MCF 10A (cell line): ENCODE data around the gene THPO. TPM values are rescaled to one million over a fixed set of nuclear protein-coding genes. Genes with fewer than 3 reads are reported as not detected.

ENCODE experiments used
- BruUV-seq: library from RNA; stranded (reverse); fragments of 400-500 nt; replicated peaks from 2 replicates; lab custom pipeline; 2021; lab: Mats Ljungman, UMichigan
- CTCF ChIA-PET: fragments of 300-600 bp; sonication (Branson Sonifier 250); formaldehyde crosslinking; extraction: SDS; loops from one replicate; lab custom pipeline; 2021; ENCODE audit warnings: antibody characterized with exemption, inconsistent platforms; lab: Yijun Ruan, JAX
- POLR2A ChIA-PET: fragments of 300-600, 350-650 bp; sonication (Branson Sonifier 250); formaldehyde crosslinking; extraction: SDS; loops from one replicate; lab custom pipeline; 2020; ENCODE audit warnings: antibody characterized with exemption, inconsistent platforms; lab: Yijun Ruan, JAX
- DNase-seq: peaks from one replicate; pipeline ENCODE4 v3.0.0-alpha.2; 2018; ENCODE audit not compliant: unreplicated experiment
- H3K27ac Mint-ChIP-seq: one replicate; pipeline ENCODE4 v1.8.0; 2022; ENCODE audit warnings: mild to moderate bottlenecking, low read depth, mixed read lengths; ENCODE audit not compliant: unreplicated experiment
- H3K27me3 Mint-ChIP-seq: one replicate; pipeline ENCODE4 v1.8.0; 2022; ENCODE audit warnings: mixed read lengths; ENCODE audit not compliant: insufficient read depth, unreplicated experiment
- H3K36me3 Mint-ChIP-seq: one replicate; pipeline ENCODE4 v1.8.0; 2022; ENCODE audit warnings: mild to moderate bottlenecking, moderate library complexity, mixed read lengths; ENCODE audit not compliant: insufficient read depth, unreplicated experiment
- H3K4me1 Mint-ChIP-seq: one replicate; pipeline ENCODE4 v1.8.0; 2022; ENCODE audit warnings: mixed read lengths; ENCODE audit not compliant: insufficient read depth, unreplicated experiment
- H3K4me3 Mint-ChIP-seq: one replicate; pipeline ENCODE4 v1.8.0; 2022; ENCODE audit warnings: mild to moderate bottlenecking, moderate library complexity, mixed read lengths; ENCODE audit not compliant: unreplicated experiment
- H3K9me3 Mint-ChIP-seq: one replicate; pipeline ENCODE4 v1.8.0; 2022; ENCODE audit warnings: mixed read lengths; ENCODE audit not compliant: unreplicated experiment
- intact Hi-C: fragments of 100-400 bp; cut with micrococcal nuclease; formaldehyde crosslinking; loops from 2 replicates; pipeline ENCODE4 v1.14.1; 2022
- total RNA-seq: library from RNA; stranded (reverse); gene quantifications from 2 replicates; pipeline ENCODE4 v1.2.3, GENCODE V29; 2022
- TF ChIP-seq, protein P1 (sequence below): fragments of 200-600 bp; IDR thresholded peaks from one replicate; pipeline ENCODE4 v1.8.0; 2022; ENCODE audit warnings: antibody characterized with exemption, mild to moderate bottlenecking; ENCODE audit not compliant: unreplicated experiment

The THPO gene
- total RNA-seq, 1 experiment from 2014 or later = not detected

GRCh38 chr3:184372296-184372821 lies 5.6 kb downstream of the THPO start:
- ChIA-PET POLR2A (interaction anchor here (0.6 to 1.9 kb wide), 10 partner anchors 9 to 1260 kb away, joined by 3 to 13 read pairs (median 6); partner anchors contain the start of genes CLCN2, FAM131A and POLR2H), CTCF (interaction anchor here (0.5 to 7.0 kb wide), 35 partner anchors 9 to 861 kb away, joined by 3 to 212 read pairs (median 5); no protein-coding TSS in a partner anchor)
- H3K9me3 Mint-ChIP-seq = no peaks in the 10 kb centered on the region
- H3K27ac Mint-ChIP-seq = no peak overlapping the region
- BruUV-seq = no TSS peak
- intact Hi-C loops = loop anchor here (10.0 kb wide), 1 partner anchor 402 kb away; no protein-coding TSS in a partner anchor
- peaks cover 11% of the 10 kb centered on the region for H3K4me1 Mint-ChIP-seq
- DNase-seq = no peak
- peaks cover 40% of the 10 kb centered on the region for H3K36me3 Mint-ChIP-seq
- H3K4me3 Mint-ChIP-seq = no peak overlapping the region
- TF ChIP-seq, protein P1, sequence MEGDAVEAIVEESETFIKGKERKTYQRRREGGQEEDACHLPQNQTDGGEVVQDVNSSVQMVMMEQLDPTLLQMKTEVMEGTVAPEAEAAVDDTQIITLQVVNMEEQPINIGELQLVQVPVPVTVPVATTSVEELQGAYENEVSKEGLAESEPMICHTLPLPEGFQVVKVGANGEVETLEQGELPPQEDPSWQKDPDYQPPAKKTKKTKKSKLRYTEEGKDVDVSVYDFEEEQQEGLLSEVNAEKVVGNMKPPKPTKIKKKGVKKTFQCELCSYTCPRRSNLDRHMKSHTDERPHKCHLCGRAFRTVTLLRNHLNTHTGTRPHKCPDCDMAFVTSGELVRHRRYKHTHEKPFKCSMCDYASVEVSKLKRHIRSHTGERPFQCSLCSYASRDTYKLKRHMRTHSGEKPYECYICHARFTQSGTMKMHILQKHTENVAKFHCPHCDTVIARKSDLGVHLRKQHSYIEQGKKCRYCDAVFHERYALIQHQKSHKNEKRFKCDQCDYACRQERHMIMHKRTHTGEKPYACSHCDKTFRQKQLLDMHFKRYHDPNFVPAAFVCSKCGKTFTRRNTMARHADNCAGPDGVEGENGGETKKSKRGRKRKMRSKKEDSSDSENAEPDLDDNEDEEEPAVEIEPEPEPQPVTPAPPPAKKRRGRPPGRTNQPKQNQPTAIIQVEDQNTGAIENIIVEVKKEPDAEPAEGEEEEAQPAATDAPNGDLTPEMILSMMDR = no peak
- H3K27me3 Mint-ChIP-seq = peaks cover 31% of the 10 kb centered on the region

GRCh38 chr3:184371570-184372018 lies 6.4 kb downstream of the THPO start:
- no TSS peak for BruUV-seq
- intact Hi-C loops = loop anchor here (1.0 to 10.0 kb wide), 5 partner anchors 45 to 403 kb away; no protein-coding TSS in a partner anchor
- TF ChIP-seq, protein P1 = peak; percentile 94
- Mint-ChIP-seq H3K4me3 (no peak overlapping the region), H3K9me3 (no peaks in the 10 kb centered on the region), H3K27ac (no peak overlapping the region), H3K4me1 (peaks cover 11% of the 10 kb centered on the region), H3K36me3 (peaks cover 47% of the 10 kb centered on the region), H3K27me3 (peaks cover 23% of the 10 kb centered on the region)
- ChIA-PET POLR2A (interaction anchor here (0.6 to 1.9 kb wide), 12 partner anchors 8 to 1259 kb away, joined by 3 to 13 read pairs (median 4); partner anchors contain the start of genes CLCN2, FAM131A, PARL and POLR2H), CTCF (interaction anchor here (0.6 to 7.0 kb wide), 48 partner anchors 8 to 862 kb away, joined by 3 to 212 read pairs (median 4); no protein-coding TSS in a partner anchor)
- DNase-seq = peak; percentile 86

DNA sequence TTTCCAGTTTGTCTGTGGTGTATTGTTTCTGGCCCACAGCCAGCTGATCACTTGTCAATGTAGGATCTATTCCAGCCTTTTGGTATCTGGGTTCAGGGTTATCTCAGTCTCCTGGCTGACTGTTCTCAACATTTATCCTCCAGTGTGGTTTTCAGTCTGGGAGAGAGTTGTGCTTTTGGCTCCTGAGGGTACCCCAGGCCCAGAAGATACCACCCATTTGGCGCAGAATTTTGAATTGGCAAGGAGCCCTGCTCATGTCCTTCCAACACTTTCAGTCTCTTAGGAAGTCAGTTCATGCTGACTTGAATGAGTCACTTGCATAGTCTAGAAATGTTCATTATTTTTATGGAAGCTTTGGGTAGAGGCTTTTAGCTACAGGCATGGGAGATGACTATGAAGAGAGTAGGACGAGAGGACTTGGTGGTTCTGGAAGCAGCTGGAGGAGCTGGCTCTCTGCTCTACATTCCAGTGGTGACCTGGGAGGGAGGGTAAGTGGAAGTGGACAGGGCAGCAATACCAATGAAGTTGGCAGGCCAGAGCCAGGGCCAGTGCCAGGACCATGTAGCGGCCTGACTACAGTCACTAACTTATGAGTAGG lies 9.3 kb downstream of the THPO start:
- CTCF ChIA-PET = interaction anchor here (0.5 to 1.6 kb wide), 9 partner anchors 14 to 470 kb away, joined by 3 to 9 read pairs (median 4); no protein-coding TSS in a partner anchor
- Mint-ChIP-seq H3K27ac (peak overlapping the region; percentile 33), H3K9me3 (no peaks in the 10 kb centered on the region), H3K4me3 (no peak overlapping the region), H3K27me3 (no peaks in the 10 kb centered on the region), H3K36me3 (peaks cover 74% of the 10 kb centered on the region), H3K4me1 (peaks cover 23% of the 10 kb centered on the region)
- no peak for DNase-seq
- TF ChIP-seq, protein P1 = no peak
- POLR2A ChIA-PET = interaction anchor here (0.6 to 1.0 kb wide), 3 partner anchors 28 to 157 kb away, joined by 3 to 4 read pairs (median 4); no protein-coding TSS in a partner anchor
- intact Hi-C loops = no loop called here
- BruUV-seq = no TSS peak

DNA sequence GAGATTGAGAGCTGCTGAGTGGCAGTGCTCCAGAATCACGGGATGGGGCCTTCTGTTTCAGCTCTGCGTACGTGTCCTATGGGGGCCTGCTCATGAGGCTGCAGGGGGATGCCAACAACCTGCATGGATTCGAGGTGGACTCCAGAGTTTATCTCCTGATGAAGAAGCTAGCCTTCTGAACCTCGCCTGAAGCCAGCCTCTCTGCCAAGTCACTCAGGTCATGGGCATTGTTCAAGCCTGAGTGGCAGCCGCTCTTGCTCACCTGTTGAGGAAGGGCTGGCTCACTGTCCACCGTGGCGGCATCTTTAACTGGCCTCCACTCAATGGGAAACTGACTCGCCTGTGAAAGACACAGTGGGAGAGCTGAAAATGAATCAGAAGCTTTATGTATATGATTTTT lies 9.9 kb downstream of the THPO start:
- intact Hi-C loops = no loop called here
- DNase-seq = no peak
- H3K36me3 Mint-ChIP-seq = peaks cover 77% of the 10 kb centered on the region
- no peaks in the 10 kb centered on the region for H3K9me3 Mint-ChIP-seq
- ChIA-PET POLR2A (interaction anchor here (1.0 kb wide), 1 partner anchor 48 kb away, joined by 3 read pairs; no protein-coding TSS in a partner anchor), CTCF (interaction anchor here (0.5 to 1.6 kb wide), 10 partner anchors 13 to 765 kb away, joined by 3 to 9 read pairs (median 4); no protein-coding TSS in a partner anchor)
- BruUV-seq = no TSS peak
- peaks cover 23% of the 10 kb centered on the region for H3K4me1 Mint-ChIP-seq
- no peaks in the 10 kb centered on the region for H3K27me3 Mint-ChIP-seq
- H3K4me3 Mint-ChIP-seq = no peak overlapping the region
- H3K27ac Mint-ChIP-seq = no peak overlapping the region
- TF ChIP-seq, protein P1 = no peak
